ENCODE results near the gene FNBP1L. TPM values are rescaled to one million over a fixed set of nuclear protein-coding genes. Genes with fewer than 3 reads are reported as not detected.

Gene FNBP1L
- total RNA-seq, 2 experiments from 2014 or later = 0.13 TPM

GRCh38 chr1:93541045-93541444 is 93.1 kb downstream of the FNBP1L start:
- H3K4me3 ChIP-seq (ENCODE audit: low read depth, low read length, poor library complexity, severe bottlenecking) = no peak overlapping the region
- H3K4me1 ChIP-seq (ENCODE audit: insufficient read depth, low read length, poor library complexity, severe bottlenecking) = no peaks in the 10 kb centered on the region
- no peaks in the 10 kb centered on the region for H3K36me3 ChIP-seq (ENCODE audit: insufficient read depth, low read length)
- ChIA-PET POLR2A (interaction anchor here (1.6 kb wide), 1 partner anchor 305 kb away, joined by 3 read pairs; no protein-coding TSS in a partner anchor), CTCF (ENCODE audit: unreplicated experiment) (no interaction called here)
- H4K20me1 ChIP-seq (ENCODE audit: insufficient read depth, low read length) = no peaks in the 10 kb centered on the region
- H3K9me3 ChIP-seq (ENCODE audit: low read length) = no peaks in the 10 kb centered on the region
- H3K27ac ChIP-seq (ENCODE audit: low read depth, low read length, poor library complexity, severe bottlenecking) = no peak overlapping the region
- no peak overlapping the region for H2AFZ ChIP-seq (ENCODE audit: low read length)
- BruUV-seq (replicated peaks) = no TSS peak
- no peaks in the 10 kb centered on the region for H3K9me2 ChIP-seq (ENCODE audit: insufficient read depth, low read length)
- intact Hi-C loops (cut with micrococcal nuclease; ENCODE audit: unreplicated experiment) = no loop called here
- no peak for TF ChIP-seq CTCF (conservative IDR thresholded peaks at IDR 0.05; ENCODE audit: low read length)
- TF ChIP-seq EZH2phosphoT487 (IDR thresholded peaks at IDR 0.05; ENCODE audit: borderline replicate concordance, low read depth, low read length) = no peak
- H3K4me2 ChIP-seq (ENCODE audit: low read length) = no peak overlapping the region
- no peaks in the 10 kb centered on the region for H3K79me2 ChIP-seq (ENCODE audit: insufficient read depth, low read depth, low read length)
- DNase-seq (ENCODE audit: low spot score) = no peak

- Histone ChIP-seq H3K79me2 (ENCODE audit: insufficient read depth, low read depth, low read length) (no peaks in the 10 kb centered on the region), H3K4me3 (ENCODE audit: low read depth, low read length, poor library complexity, severe bottlenecking) (no peak overlapping the region), H3K4me2 (ENCODE audit: low read length) (no peak overlapping the region), H3K36me3 (ENCODE audit: insufficient read depth, low read length) (no peaks in the 10 kb centered on the region), H4K20me1 (ENCODE audit: insufficient read depth, low read length) (no peaks in the 10 kb centered on the region), H3K4me1 (ENCODE audit: insufficient read depth, low read length, poor library complexity, severe bottlenecking) (no peaks in the 10 kb centered on the region), H3K9me2 (ENCODE audit: insufficient read depth, low read length) (no peaks in the 10 kb centered on the region), H2AFZ (ENCODE audit: low read length) (no peak overlapping the region), H3K9me3 (ENCODE audit: low read length) (no peaks in the 10 kb centered on the region), H3K27ac (ENCODE audit: low read depth, low read length, poor library complexity, severe bottlenecking) (no peak overlapping the region)
- DNase-seq (ENCODE audit: low spot score) = no peak
- intact Hi-C loops (cut with micrococcal nuclease; ENCODE audit: unreplicated experiment) = no loop called here
- no peak for TF ChIP-seq EZH2phosphoT487 (IDR thresholded peaks at IDR 0.05; ENCODE audit: borderline replicate concordance, low read depth, low read length)
- no peak for TF ChIP-seq CTCF (conservative IDR thresholded peaks at IDR 0.05; ENCODE audit: low read length)
- no TSS peak for BruUV-seq (replicated peaks)
- POLR2A ChIA-PET = interaction anchor here (0.6 to 1.6 kb wide), 8 partner anchors 54 to 519 kb away, joined by 3 to 7 read pairs (median 4); no protein-coding TSS in a partner anchor
- CTCF ChIA-PET (ENCODE audit: unreplicated experiment) = no interaction called here
Measured at GRCh38 chr1:93542398-93542797, 94.5 kb downstream of the FNBP1L start.

- no peak overlapping the region for H3K27ac ChIP-seq (ENCODE audit: low read depth, low read length, poor library complexity, severe bottlenecking)
- intact Hi-C loops (cut with micrococcal nuclease; ENCODE audit: unreplicated experiment) = no loop called here
- ChIA-PET CTCF (ENCODE audit: unreplicated experiment) (no interaction called here), POLR2A (interaction anchor here (0.7 to 1.4 kb wide), 4 partner anchors 51 to 133 kb away, joined by 3 to 4 read pairs (median 4); no protein-coding TSS in a partner anchor)
- H3K4me1 ChIP-seq (ENCODE audit: insufficient read depth, low read length, poor library complexity, severe bottlenecking) = no peaks in the 10 kb centered on the region
- no peak overlapping the region for H3K4me2 ChIP-seq (ENCODE audit: low read length)
- TF ChIP-seq EZH2phosphoT487 (IDR thresholded peaks at IDR 0.05; ENCODE audit: borderline replicate concordance, low read depth, low read length) = no peak
- no peak for TF ChIP-seq CTCF (conservative IDR thresholded peaks at IDR 0.05; ENCODE audit: low read length)
- no peak overlapping the region for H2AFZ ChIP-seq (ENCODE audit: low read length)
- BruUV-seq (replicated peaks) = no TSS peak
- no peak for DNase-seq (ENCODE audit: low spot score)
- no peaks in the 10 kb centered on the region for H3K36me3 ChIP-seq (ENCODE audit: insufficient read depth, low read length)
- no peaks in the 10 kb centered on the region for H3K79me2 ChIP-seq (ENCODE audit: insufficient read depth, low read depth, low read length)
- no peaks in the 10 kb centered on the region for H4K20me1 ChIP-seq (ENCODE audit: insufficient read depth, low read length)
- no peak overlapping the region for H3K4me3 ChIP-seq (ENCODE audit: low read depth, low read length, poor library complexity, severe bottlenecking)
- no peaks in the 10 kb centered on the region for H3K9me2 ChIP-seq (ENCODE audit: insufficient read depth, low read length)
- no peaks in the 10 kb centered on the region for H3K9me3 ChIP-seq (ENCODE audit: low read length)
Measured at GRCh38 chr1:93546162-93546863, 98.4 kb downstream of the FNBP1L start.

All from OCI-LY7 (cell line).